ENCODE results near the gene CUL9. TPM values are rescaled to one million over a fixed set of nuclear protein-coding genes. Genes with fewer than 3 reads are reported as not detected.

CUL9 gene
- total RNA-seq, 1 donor from 2014 or later, result 11.1 TPM

GRCh38 chr6:43253401-43253800 lies 71.4 kb downstream of the CUL9 start:
- Histone ChIP-seq H3K4me1 (ENCODE audit: insufficient read depth, low read length) (no peaks in the 10 kb centered on the region), H3K36me3 (ENCODE audit: insufficient read depth, low read length) (no peaks in the 10 kb centered on the region), H3K9me3 (ENCODE audit: insufficient read depth, low read depth, low read length) (no peaks in the 10 kb centered on the region), H2AFZ (ENCODE audit: low read depth, low read length) (no peak overlapping the region), H3K4me2 (ENCODE audit: low read length) (no peak overlapping the region), H3K27ac (ENCODE audit: low read depth, low read length) (no peak overlapping the region), H3K27me3 (ENCODE audit: insufficient read depth, low read length) (peaks cover 26% of the 10 kb centered on the region), H3K4me3 (ENCODE audit: insufficient read depth, low read depth, low read length) (no peak overlapping the region), H3K9ac (ENCODE audit: low read length) (no peak overlapping the region), H4K20me1 (ENCODE audit: insufficient read depth, low read length) (no peaks in the 10 kb centered on the region), H3K79me2 (ENCODE audit: insufficient read depth, low read length) (no peaks in the 10 kb centered on the region)
- H3K4me3 Mint-ChIP-seq (ENCODE audit: unreplicated experiment), result no peak overlapping the region
- H3K27me3 Mint-ChIP-seq (ENCODE audit: low read depth, unreplicated experiment), result peaks cover 60% of the 10 kb centered on the region
- TF ChIP-seq CTCF (IDR thresholded peaks at IDR 0.05; ENCODE audit: insufficient read depth, low read depth, low read length) (no peak), EZH2 (IDR thresholded peaks at IDR 0.05; ENCODE audit: insufficient read depth, low read length) (no peak)
- no peaks in the 10 kb centered on the region for H3K36me3 Mint-ChIP-seq (ENCODE audit: low read depth, unreplicated experiment)
- peaks cover 2% of the 10 kb centered on the region for H3K9me3 Mint-ChIP-seq (ENCODE audit: unreplicated experiment)
- DNase-seq (ENCODE audit: low read depth), result no peak
- H3K27ac Mint-ChIP-seq (ENCODE audit: unreplicated experiment), result no peak overlapping the region
- H3K4me1 Mint-ChIP-seq (ENCODE audit: low read depth, unreplicated experiment), result no peaks in the 10 kb centered on the region
- no peak for FAIRE-seq

- Mint-ChIP-seq H3K27me3 (ENCODE audit: low read depth, unreplicated experiment) (peaks cover 53% of the 10 kb centered on the region), H3K9me3 (ENCODE audit: unreplicated experiment) (peaks cover 2% of the 10 kb centered on the region), H3K4me3 (ENCODE audit: unreplicated experiment) (no peak overlapping the region), H3K36me3 (ENCODE audit: low read depth, unreplicated experiment) (no peaks in the 10 kb centered on the region), H3K4me1 (ENCODE audit: low read depth, unreplicated experiment) (no peaks in the 10 kb centered on the region), H3K27ac (ENCODE audit: unreplicated experiment) (no peak overlapping the region)
- FAIRE-seq, result no peak
- no peak for DNase-seq (ENCODE audit: low read depth)
- TF ChIP-seq EZH2 (IDR thresholded peaks at IDR 0.05; ENCODE audit: insufficient read depth, low read length) (no peak), CTCF (IDR thresholded peaks at IDR 0.05; ENCODE audit: insufficient read depth, low read depth, low read length) (no peak)
- Histone ChIP-seq H3K27ac (ENCODE audit: low read depth, low read length) (no peak overlapping the region), H3K36me3 (ENCODE audit: insufficient read depth, low read length) (no peaks in the 10 kb centered on the region), H3K4me2 (ENCODE audit: low read length) (no peak overlapping the region), H3K9me3 (ENCODE audit: insufficient read depth, low read depth, low read length) (no peaks in the 10 kb centered on the region), H2AFZ (ENCODE audit: low read depth, low read length) (no peak overlapping the region), H3K79me2 (ENCODE audit: insufficient read depth, low read length) (no peaks in the 10 kb centered on the region), H3K9ac (ENCODE audit: low read length) (no peak overlapping the region), H3K4me1 (ENCODE audit: insufficient read depth, low read length) (no peaks in the 10 kb centered on the region), H4K20me1 (ENCODE audit: insufficient read depth, low read length) (no peaks in the 10 kb centered on the region), H3K4me3 (ENCODE audit: insufficient read depth, low read depth, low read length) (no peak overlapping the region), H3K27me3 (ENCODE audit: insufficient read depth, low read length) (peaks cover 19% of the 10 kb centered on the region)
Observed at GRCh38 chr6:43254138-43254817, 72.3 kb downstream of the CUL9 start.

GRCh38 chr6:43254846-43255245 lies 72.8 kb downstream of the CUL9 start:
- Histone ChIP-seq H3K27ac (ENCODE audit: low read depth, low read length) (no peak overlapping the region), H3K9ac (ENCODE audit: low read length) (no peak overlapping the region), H3K9me3 (ENCODE audit: insufficient read depth, low read depth, low read length) (no peaks in the 10 kb centered on the region), H3K79me2 (ENCODE audit: insufficient read depth, low read length) (no peaks in the 10 kb centered on the region), H3K4me1 (ENCODE audit: insufficient read depth, low read length) (no peaks in the 10 kb centered on the region), H3K4me2 (ENCODE audit: low read length) (no peak overlapping the region), H2AFZ (ENCODE audit: low read depth, low read length) (no peak overlapping the region), H3K27me3 (ENCODE audit: insufficient read depth, low read length) (peaks cover 19% of the 10 kb centered on the region), H3K36me3 (ENCODE audit: insufficient read depth, low read length) (no peaks in the 10 kb centered on the region), H3K4me3 (ENCODE audit: insufficient read depth, low read depth, low read length) (no peak overlapping the region), H4K20me1 (ENCODE audit: insufficient read depth, low read length) (no peaks in the 10 kb centered on the region)
- no peak overlapping the region for H3K27ac Mint-ChIP-seq (ENCODE audit: unreplicated experiment)
- no peak overlapping the region for H3K4me3 Mint-ChIP-seq (ENCODE audit: unreplicated experiment)
- DNase-seq (ENCODE audit: low read depth), result no peak
- no peaks in the 10 kb centered on the region for H3K36me3 Mint-ChIP-seq (ENCODE audit: low read depth, unreplicated experiment)
- no peak for FAIRE-seq
- peaks cover 2% of the 10 kb centered on the region for H3K9me3 Mint-ChIP-seq (ENCODE audit: unreplicated experiment)
- H3K4me1 Mint-ChIP-seq (ENCODE audit: low read depth, unreplicated experiment), result no peaks in the 10 kb centered on the region
- TF ChIP-seq CTCF (IDR thresholded peaks at IDR 0.05; ENCODE audit: insufficient read depth, low read depth, low read length) (no peak), EZH2 (IDR thresholded peaks at IDR 0.05; ENCODE audit: insufficient read depth, low read length) (no peak)
- H3K27me3 Mint-ChIP-seq (ENCODE audit: low read depth, unreplicated experiment), result peaks cover 57% of the 10 kb centered on the region

All from astrocyte (in vitro differentiated cells and primary cell).